NCI-H446 (cell line): Measurements from ENCODE around the gene PCDH15.
A peak's percentile ranks its signal among the peaks of the same experiment; 100 is the strongest.
"Not testable (repeated sequence)": the region's sequence is repeated elsewhere in the genome, so short reads cannot be mapped to it uniquely, and the experiment has no call there.

Source experiments
- DNase-seq, 2 experiments: peaks; one replicate each; lab custom pipeline; 2025; lab: John Stamatoyannopoulos, UW

The PCDH15 gene

GRCh38 chr10:54394598-54394997 lies 406.4 kb downstream of the PCDH15 start:
- DNase-seq = not testable (repeated sequence)

DNA sequence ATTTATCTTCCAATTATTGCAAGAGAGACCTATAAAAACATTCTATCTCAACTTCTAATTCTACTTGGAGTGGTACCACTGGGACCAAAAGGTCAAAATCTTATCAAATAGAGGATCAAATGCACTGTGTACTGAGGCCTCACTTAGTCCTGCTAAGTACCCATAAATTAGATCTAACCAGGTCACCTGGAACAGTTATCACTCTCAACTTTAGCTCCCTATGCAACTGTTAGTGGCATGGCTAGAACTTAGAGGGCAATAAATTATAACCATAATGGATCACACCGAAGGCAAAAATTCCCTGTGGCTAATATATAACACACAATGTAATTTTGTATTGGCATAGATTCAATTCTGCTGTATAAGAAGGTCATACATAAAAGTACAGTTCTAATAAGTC lies 428.9 kb downstream of the PCDH15 start:
- no peak for DNase-seq

GRCh38 chr10:54368984-54369383 lies 432.0 kb downstream of the PCDH15 start:
- DNase-seq = no peak

- no peak for DNase-seq
Observed at GRCh38 chr10:54363390-54363789, 437.6 kb downstream of the PCDH15 start.

DNA sequence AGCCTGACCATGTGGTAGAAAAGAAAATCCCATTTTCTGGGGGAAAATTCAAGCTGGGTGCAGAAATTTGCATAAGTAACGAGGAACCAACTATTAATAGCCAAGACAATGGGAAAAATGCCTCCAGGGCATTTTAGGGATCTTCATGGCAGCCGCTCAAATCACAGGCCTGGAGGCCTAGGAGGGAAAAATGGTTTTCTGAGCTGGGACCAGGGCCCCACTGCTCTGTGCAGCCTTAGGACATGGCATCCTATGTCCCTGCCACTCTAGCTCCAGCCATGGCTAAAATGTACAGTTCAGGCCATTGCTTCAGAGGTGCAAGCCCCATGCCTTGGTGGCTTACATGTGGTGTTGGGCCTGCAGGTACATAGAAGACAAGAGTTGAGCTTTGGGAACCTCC lies 459.0 kb downstream of the PCDH15 start:
- no peak for DNase-seq

- DNase-seq = no peak
Observed at GRCh38 chr10:54335296-54335695, 465.7 kb downstream of the PCDH15 start.

- no peak for DNase-seq
Observed at GRCh38 chr10:54319341-54319740, 481.7 kb downstream of the PCDH15 start.

- DNase-seq = no peak
Observed at GRCh38 chr10:54318470-54318869, 482.6 kb downstream of the PCDH15 start.

GRCh38 chr10:54314430-54314829 lies 486.6 kb downstream of the PCDH15 start:
- no peak for DNase-seq

DNA sequence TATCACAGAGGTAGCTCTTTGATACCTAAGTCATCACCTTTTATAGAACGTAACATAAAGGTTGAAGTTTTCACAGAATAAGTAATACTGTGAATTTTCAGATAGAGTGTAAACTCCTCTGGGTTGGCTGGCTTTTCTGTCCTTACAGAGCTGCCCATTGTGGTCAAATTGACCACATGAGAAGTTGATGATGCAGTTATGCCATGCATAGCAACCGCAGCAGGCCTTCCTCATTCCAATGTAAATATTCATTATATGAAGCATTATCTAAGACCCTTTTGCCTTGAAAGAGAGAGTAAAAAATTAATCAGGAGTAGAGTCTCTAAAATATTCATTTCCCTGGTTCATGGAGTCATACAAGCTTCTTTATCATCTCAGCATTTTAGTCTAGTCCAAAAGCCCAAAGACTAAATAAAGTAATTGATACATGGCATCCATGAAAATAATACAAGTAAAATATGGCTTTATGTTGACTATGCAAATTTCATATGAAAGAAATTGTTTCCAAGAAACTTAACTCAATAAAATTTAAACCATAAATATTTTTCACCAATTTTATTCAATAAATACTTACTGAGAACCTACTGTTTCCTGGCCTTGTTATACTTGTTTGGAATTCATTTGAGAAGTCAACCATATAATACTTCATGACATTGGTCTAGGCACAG lies 516.4 kb downstream of the PCDH15 start:
- DNase-seq = no peak

GRCh38 chr10:54282012-54282411 lies 519.0 kb downstream of the PCDH15 start:
- DNase-seq = no peak

- no peak for DNase-seq
Observed at GRCh38 chr10:54266395-54266794, 534.6 kb downstream of the PCDH15 start.

DNA sequence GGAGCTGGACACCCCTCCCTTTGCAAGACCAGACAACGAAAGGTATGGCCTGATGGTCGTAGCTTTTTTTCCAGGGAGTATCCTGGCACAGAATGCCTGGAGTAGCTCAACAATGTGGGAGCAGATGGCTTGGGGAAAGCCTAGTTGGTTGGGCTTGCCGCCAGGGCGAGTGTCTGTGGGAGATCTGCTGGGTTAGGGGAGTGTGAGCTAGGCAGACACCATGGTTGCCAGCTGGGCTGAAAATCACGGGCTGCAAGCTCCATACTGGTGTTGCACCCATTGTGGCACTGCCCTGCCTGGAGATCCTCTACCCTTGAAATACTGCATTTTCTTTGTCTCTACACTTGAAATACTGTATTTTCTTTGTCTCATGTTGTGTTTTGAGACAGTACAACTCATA lies 538.3 kb downstream of the PCDH15 start:
- no peak for DNase-seq

GRCh38 chr10:54259104-54259503 lies 541.9 kb downstream of the PCDH15 start:
- DNase-seq = no peak

DNA sequence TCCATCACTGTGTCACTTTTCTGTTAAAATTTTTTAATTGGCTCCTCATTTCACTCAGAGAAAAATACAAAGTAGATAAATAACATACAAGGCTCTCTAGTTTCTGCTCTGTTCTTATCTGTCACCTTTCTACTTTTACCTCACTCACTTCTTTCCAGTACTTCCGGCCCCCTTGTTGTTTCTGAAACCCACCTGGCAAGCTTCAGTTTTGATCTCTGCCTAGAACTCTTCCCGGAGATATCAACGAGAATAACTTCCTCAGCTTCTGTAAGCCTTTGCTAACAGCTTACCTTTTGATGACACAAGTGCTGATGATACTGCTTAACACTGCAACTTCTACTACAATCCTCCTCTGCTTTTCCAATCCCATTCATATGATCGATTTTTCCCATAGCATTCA lies 566.2 kb downstream of the PCDH15 start:
- DNase-seq = no peak

DNA sequence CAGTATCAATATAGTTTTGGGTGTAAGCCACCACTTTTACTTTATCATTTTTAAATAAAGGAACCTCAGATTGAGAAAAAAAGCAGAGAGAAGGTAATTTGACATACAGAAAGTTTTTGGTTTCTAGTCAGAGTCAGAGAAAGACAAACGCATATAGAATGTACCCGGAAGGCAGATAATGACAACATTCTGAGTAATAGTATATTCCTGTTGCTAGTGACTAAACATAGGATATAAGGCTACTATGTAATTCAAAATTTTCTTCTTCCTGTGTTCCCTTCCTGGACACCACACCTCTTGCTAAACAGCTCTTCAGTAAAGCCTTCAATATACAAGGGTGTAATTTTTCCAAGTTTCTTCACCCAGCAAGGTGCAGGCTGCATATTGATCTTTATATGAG lies 597.6 kb downstream of the PCDH15 start:
- no peak for DNase-seq

GRCh38 chr10:54198051-54198450 lies 603.0 kb downstream of the PCDH15 start:
- no peak for DNase-seq

GRCh38 chr10:54194806-54195205 lies 606.2 kb downstream of the PCDH15 start:
- DNase-seq = no peak

GRCh38 chr10:54159924-54160323 lies 641.1 kb downstream of the PCDH15 start:
- no peak for DNase-seq

GRCh38 chr10:54148508-54148907 lies 652.5 kb downstream of the PCDH15 start:
- no peak for DNase-seq

DNA sequence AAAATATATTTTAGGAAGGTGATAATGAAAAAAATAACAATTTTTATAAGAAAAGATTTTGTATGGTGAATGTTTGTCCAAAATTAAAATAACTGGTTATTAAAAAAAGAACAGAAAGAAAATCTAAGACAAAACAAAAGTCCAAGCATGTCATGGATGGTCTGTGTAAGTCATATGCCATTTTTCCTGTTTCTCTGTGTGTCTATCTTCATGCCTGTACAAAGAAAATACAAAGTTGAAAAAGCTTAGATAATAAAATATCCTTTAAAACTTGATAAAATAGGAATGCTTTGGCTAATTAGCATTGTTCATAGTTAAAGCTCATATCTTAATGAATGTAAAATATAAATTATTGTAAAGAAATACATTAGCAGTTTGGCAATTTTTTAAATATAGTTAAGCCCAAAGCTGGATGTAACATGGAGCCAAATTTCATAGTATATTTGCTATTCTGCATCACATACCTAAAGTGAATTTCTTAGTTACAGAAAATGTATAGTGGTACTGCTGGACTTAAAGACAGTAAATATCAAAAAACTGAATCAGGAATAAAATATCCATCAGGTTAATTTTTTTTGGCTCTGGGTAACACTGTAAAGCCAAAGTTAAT lies 661.1 kb downstream of the PCDH15 start:
- DNase-seq = no peak

DNA sequence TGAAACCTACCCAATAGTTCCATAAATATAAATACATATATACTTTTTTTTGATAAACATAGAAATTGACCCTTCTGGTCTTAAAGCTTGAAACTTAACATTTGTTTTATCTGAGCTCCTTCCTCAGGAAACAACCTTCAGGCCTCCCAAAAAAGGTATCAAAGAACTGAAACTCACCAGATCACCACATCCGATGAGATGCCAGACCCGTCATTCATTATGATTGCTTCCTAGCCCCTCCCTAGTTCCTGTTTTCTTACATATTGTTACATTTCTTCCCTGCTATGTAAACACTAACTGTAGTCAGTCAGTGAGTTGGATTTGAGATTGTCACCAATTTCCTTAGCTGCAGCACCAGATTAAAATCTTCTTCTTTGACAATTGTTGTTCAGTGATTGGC lies 663.6 kb downstream of the PCDH15 start:
- no peak for DNase-seq

- peak in 1 of 2 experiments; percentile 0 for DNase-seq
Observed at GRCh38 chr10:54133203-54133602, 667.8 kb downstream of the PCDH15 start.

DNA sequence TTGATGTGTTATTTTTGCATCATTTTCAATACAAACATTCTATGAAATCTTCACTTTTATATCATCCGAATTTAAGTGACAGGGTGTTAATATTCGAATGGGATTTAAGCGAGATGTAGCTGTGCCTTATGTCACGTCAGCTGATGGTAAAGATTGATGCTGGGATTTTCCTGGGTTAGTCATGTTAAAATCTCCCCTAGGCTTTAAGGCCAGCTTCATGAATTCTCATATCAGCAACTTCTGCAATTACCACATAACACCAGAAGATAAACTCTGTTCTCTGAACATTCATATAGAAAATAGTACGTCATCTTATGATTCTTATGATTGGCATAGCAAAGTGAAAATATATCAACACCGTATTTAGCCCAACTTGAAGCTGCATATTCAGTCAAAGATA lies 669.2 kb downstream of the PCDH15 start:
- DNase-seq = no peak
